ENCODE measurements around the gene TUBB.

GRCh38 chr6:30768634-30769087 is 48.5 kb downstream of the TUBB start:
- no peak for TF ChIP-seq POLR2A (IDR thresholded peaks at IDR 0.05)
- TF ChIP-seq, protein P1, sequence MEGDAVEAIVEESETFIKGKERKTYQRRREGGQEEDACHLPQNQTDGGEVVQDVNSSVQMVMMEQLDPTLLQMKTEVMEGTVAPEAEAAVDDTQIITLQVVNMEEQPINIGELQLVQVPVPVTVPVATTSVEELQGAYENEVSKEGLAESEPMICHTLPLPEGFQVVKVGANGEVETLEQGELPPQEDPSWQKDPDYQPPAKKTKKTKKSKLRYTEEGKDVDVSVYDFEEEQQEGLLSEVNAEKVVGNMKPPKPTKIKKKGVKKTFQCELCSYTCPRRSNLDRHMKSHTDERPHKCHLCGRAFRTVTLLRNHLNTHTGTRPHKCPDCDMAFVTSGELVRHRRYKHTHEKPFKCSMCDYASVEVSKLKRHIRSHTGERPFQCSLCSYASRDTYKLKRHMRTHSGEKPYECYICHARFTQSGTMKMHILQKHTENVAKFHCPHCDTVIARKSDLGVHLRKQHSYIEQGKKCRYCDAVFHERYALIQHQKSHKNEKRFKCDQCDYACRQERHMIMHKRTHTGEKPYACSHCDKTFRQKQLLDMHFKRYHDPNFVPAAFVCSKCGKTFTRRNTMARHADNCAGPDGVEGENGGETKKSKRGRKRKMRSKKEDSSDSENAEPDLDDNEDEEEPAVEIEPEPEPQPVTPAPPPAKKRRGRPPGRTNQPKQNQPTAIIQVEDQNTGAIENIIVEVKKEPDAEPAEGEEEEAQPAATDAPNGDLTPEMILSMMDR (IDR thresholded peaks at IDR 0.05), result no peak
- no peak for TF ChIP-seq POLR2AphosphoS5 (IDR thresholded peaks at IDR 0.05)
